Subcutaneous adipose tissue (tissue), 4 donors: ENCODE data around the gene KAT2B. TPM values are rescaled to one million over a fixed set of nuclear protein-coding genes. Genes with fewer than 3 reads are reported as not detected.

Source experiments
- CTCF ChIP-seq: fragments of 450-650 bp; IDR thresholded peaks from one replicate; pipeline ENCODE4 v1.5.1; 2016; ENCODE audit warnings: low read depth, mild to moderate bottlenecking, control low read depth, antibody characterized with exemption, moderate library complexity
- total RNA-seq, 4 donors: library from RNA; depleted of rRNA; stranded (reverse); fragments of >200 nt; gene quantifications; one replicate each; pipeline ENCODE4 v1.1.0, GENCODE V29; 2016

KAT2B gene
- total RNA-seq, 4 donors from 2014 or later = 37.6 to 44.0 (median 42.6) TPM

GRCh38 chr3:20105513-20106280, 65.5 kb downstream of the KAT2B start:
- no peak for TF ChIP-seq CTCF

- no peak for TF ChIP-seq CTCF
Observed at GRCh38 chr3:20107722-20108121, 67.5 kb downstream of the KAT2B start.

- no peak for TF ChIP-seq CTCF
Observed at GRCh38 chr3:20108869-20109268, 68.6 kb downstream of the KAT2B start.

- TF ChIP-seq CTCF = no peak
Observed at GRCh38 chr3:20110826-20111225, 70.6 kb downstream of the KAT2B start.

- TF ChIP-seq CTCF = no peak
Observed at GRCh38 chr3:20111836-20112235, 71.6 kb downstream of the KAT2B start.

- TF ChIP-seq CTCF = no peak
Observed at GRCh38 chr3:20121088-20121487, 80.8 kb downstream of the KAT2B start.

GRCh38 chr3:20123131-20123652, 82.9 kb downstream of the KAT2B start:
- TF ChIP-seq CTCF = no peak
